Prostate gland (tissue), 2 donors: ENCODE results near the gene ATP5PO. TPM values are rescaled to one million over a fixed set of nuclear protein-coding genes. Genes with fewer than 3 reads are reported as not detected.

Experiments
- DNase-seq: peaks from one replicate; pipeline ENCODE4 v3.0.0-alpha.2; 2019; ENCODE audit warnings: low spot score
- H3K27ac ChIP-seq, 2 donors: fragments of 200-600 bp; sonication (generic); 2 replicates each; pipeline ENCODE4 v1.5.1; 2017 to 2019
- H3K27me3 ChIP-seq: fragments of 200-600 bp; sonication (generic); replicated peaks from 2 replicates; pipeline ENCODE4 v1.5.1; 2019; ENCODE audit not compliant: insufficient read depth
- H3K36me3 ChIP-seq, 2 donors: fragments of 200-600 bp; sonication (generic); 1 replicate in 1 of 2; 2 replicates in 1 of 2; pipeline versions ENCODE4 v1.5.1 to v1.8.1; 2017 to 2019
- H3K4me1 ChIP-seq: fragments of 200-600 bp; sonication (generic); replicated peaks from 2 replicates; pipeline ENCODE4 v1.5.1; 2019
- H3K4me3 ChIP-seq, 2 donors: fragments of 200-600 bp; sonication (generic); 2 replicates each; pipeline ENCODE4 v1.5.1; 2017 to 2019
- H3K9me3 ChIP-seq: fragments of 200-600 bp; sonication (generic); 2 replicates; pipeline ENCODE4 v1.5.1; 2017
- CTCF ChIP-seq, 4 experiments: fragments of 200-600 bp in 2 of 4; fragments of 450-650 bp in 2 of 4; sonication (generic) in 2 of 4; IDR thresholded peaks; 1 replicate in 3 of 4; 2 replicates in 1 of 4; pipeline ENCODE4 v1.5.1; 2016 to 2019; ENCODE audit warnings: antibody characterized with exemption in 4 of 4, mild to moderate bottlenecking in 2 of 4, moderate library complexity in 2 of 4
- POLR2A ChIP-seq: fragments of 450-650 bp; IDR thresholded peaks from one replicate; pipeline ENCODE4 v1.6.1; 2016; ENCODE audit warnings: antibody characterized with exemption, mild to moderate bottlenecking
- POLR2AphosphoS5 ChIP-seq: sonication (generic); formaldehyde crosslinking; IDR thresholded peaks from one replicate; pipeline ENCODE4 v1.6.1; 2017; ENCODE audit warnings: antibody characterized with exemption
- WGBS: methylation state at CpG from one replicate; pipeline ENCODE4 v1.1.5; 2018; 5-methylcytosine and 5-hydroxymethylcytosine counted together
- intact Hi-C: fragments of 100-400 bp; cut with DNase I; formaldehyde crosslinking; loops from one replicate; pipeline ENCODE4 v1.14.2; 2022
- total RNA-seq, 2 donors: library from RNA; depleted of rRNA; stranded (reverse); fragments of >200 nt; gene quantifications; one replicate each; pipeline ENCODE4 v1.1.0, GENCODE V29; 2016

Gene ATP5PO
- total RNA-seq, 2 donors from 2014 or later, result 143 to 153 TPM

GRCh38 chr21:33939226-33939625 is 23.6 kb upstream of the ATP5PO start:
- H3K27ac ChIP-seq, result no peak overlapping the region
- WGBS, result 67% methylated on average over 3 of the region's 3 CpGs
- no peaks in the 10 kb centered on the region for H3K27me3 ChIP-seq
- no peak for DNase-seq
- intact Hi-C loops, result no loop called here
- no peak for TF ChIP-seq CTCF (IDR thresholded peaks at IDR 0.05)
- no peak for TF ChIP-seq POLR2AphosphoS5
- TF ChIP-seq POLR2A, result no peak
- H3K4me3 ChIP-seq, result no peak overlapping the region
- no peaks in the 10 kb centered on the region for H3K4me1 ChIP-seq
- no peaks in the 10 kb centered on the region for H3K36me3 ChIP-seq
- H3K9me3 ChIP-seq, result no peaks in the 10 kb centered on the region

DNA sequence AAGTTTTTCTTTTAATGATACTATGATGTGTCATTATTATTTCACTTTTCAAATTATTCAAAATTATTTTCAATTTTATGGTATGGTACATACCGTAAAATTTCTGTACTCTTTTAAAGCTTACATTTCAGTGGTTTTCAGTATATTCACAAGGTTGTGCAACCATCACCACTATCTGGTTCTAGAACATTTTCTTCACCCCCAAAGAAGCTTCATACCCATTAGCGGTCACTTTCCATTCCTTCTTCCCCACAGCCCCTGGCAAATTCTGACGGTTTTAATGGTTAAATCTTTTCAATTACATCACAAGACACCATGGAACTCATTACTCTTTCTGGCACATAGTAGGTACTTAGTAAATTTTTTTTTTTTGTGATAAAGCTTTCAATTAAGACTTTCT is 22.8 kb upstream of the ATP5PO start:
- no peak for DNase-seq
- H3K27ac ChIP-seq, result no peak overlapping the region
- no peak overlapping the region for H3K4me3 ChIP-seq
- WGBS, result 91% methylated on average over 3 of the region's 3 CpGs
- H3K9me3 ChIP-seq, result no peaks in the 10 kb centered on the region
- no peaks in the 10 kb centered on the region for H3K36me3 ChIP-seq
- intact Hi-C loops, result no loop called here
- no peaks in the 10 kb centered on the region for H3K4me1 ChIP-seq
- no peak for TF ChIP-seq POLR2A
- TF ChIP-seq POLR2AphosphoS5, result no peak
- no peak for TF ChIP-seq CTCF (IDR thresholded peaks at IDR 0.05)
- no peaks in the 10 kb centered on the region for H3K27me3 ChIP-seq

GRCh38 chr21:33937931-33938339 is 22.3 kb upstream of the ATP5PO start:
- H3K4me1 ChIP-seq, result no peaks in the 10 kb centered on the region
- no peak overlapping the region for H3K27ac ChIP-seq
- WGBS, result 88% methylated on average over 14 of the region's 14 CpGs
- no peaks in the 10 kb centered on the region for H3K36me3 ChIP-seq
- no peak overlapping the region for H3K4me3 ChIP-seq
- TF ChIP-seq POLR2A, result no peak
- H3K9me3 ChIP-seq, result no peaks in the 10 kb centered on the region
- DNase-seq, result no peak
- intact Hi-C loops, result no loop called here
- no peaks in the 10 kb centered on the region for H3K27me3 ChIP-seq

DNA sequence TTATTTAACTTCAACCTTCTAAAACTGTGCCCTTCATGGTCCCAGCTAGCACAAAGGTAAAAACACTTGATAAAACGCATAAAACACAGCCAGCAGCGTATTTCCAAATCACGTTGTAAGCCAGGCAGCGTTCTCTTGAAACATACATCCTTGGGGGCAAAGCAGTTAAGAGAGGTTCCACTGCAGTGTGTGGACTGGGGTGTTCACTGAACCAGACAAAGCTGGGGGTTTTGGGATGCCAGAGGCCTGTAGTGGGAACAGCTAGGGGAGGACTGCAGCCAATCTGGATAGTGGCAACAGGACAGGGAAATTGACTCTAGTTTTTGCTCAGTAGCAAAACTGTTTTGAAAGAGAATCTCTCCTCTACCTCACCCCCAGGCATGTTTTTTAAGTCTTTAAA is 21.5 kb upstream of the ATP5PO start:
- no peaks in the 10 kb centered on the region for H3K36me3 ChIP-seq
- TF ChIP-seq POLR2A (no peak), POLR2AphosphoS5 (no peak), CTCF (IDR thresholded peaks at IDR 0.05) (no peak)
- 90% methylated on average over 4 of the region's 4 CpGs for WGBS
- no peaks in the 10 kb centered on the region for H3K4me1 ChIP-seq
- H3K9me3 ChIP-seq, result no peaks in the 10 kb centered on the region
- no peaks in the 10 kb centered on the region for H3K27me3 ChIP-seq
- no peak overlapping the region for H3K4me3 ChIP-seq
- H3K27ac ChIP-seq, result no peak overlapping the region
- intact Hi-C loops, result no loop called here
- no peak for DNase-seq

DNA sequence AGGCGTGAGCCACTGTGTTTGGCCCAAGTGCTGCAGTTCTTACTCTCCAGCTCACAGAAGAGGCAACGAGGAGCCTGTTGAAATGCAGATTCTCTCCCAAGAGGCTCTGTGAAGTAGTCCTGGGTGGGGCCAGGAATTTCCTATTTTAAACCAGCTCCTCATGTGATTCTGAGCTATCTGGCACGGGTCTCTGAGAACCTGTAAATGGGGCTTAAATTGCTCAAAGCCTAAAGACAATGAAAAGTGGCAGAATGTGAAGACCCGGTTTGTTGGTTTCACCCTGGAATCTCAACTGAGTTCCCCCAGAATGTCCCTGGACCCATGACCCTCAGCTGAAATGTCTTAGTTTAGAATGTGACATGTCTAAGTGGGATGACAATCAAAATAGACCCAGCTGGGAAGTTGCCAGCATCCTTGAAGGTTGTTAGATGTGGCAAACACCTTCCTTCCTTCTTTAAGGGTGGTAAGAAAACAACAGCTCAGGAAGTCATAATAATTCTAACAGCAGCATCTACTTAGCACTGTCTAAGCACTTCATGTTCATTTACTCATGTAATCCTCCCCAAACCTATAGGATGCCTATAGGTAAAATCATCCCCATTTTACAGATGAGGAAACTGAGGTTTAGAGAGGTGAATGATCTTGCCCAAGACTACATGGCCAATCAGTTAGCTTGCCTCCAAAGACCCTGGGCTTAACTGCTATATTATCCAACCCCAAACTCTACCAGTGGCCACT is 20.9 kb upstream of the ATP5PO start:
- no peaks in the 10 kb centered on the region for H3K9me3 ChIP-seq
- no peak for DNase-seq
- intact Hi-C loops, result no loop called here

More for the DNA sequence above, 20.9 kb upstream of the ATP5PO start:
- TF ChIP-seq POLR2AphosphoS5 (no peak), POLR2A (no peak), CTCF (IDR thresholded peaks at IDR 0.05) (no peak)
- H3K4me3 ChIP-seq, result no peak overlapping the region
- no peaks in the 10 kb centered on the region for H3K4me1 ChIP-seq
- H3K27ac ChIP-seq, result no peak overlapping the region
- no peaks in the 10 kb centered on the region for H3K36me3 ChIP-seq
- WGBS, result 73% methylated on average over 4 of the region's 4 CpGs
- H3K27me3 ChIP-seq, result no peaks in the 10 kb centered on the region
